Mesothelial cell of epicardium (in vitro differentiated cells): Measurements from ENCODE around the gene NTM. TPM values are rescaled to one million over a fixed set of nuclear protein-coding genes. Genes with fewer than 3 reads are reported as not detected.
A peak's percentile ranks its signal among the peaks of the same experiment; 100 is the strongest.

Experiments used
- DNase-seq, 2 experiments: peaks; one replicate each; pipeline ENCODE4 v3.0.0; 2021; ENCODE audit warnings: low spot score in 2 of 2; ENCODE audit not compliant: unreplicated experiment in 2 of 2
- H3K27ac Mint-ChIP-seq: 2 replicates; pipeline ENCODE4 v1.8.0; 2021; ENCODE audit warnings: mixed read lengths
- H3K27me3 Mint-ChIP-seq: 2 replicates; pipeline ENCODE4 v1.8.0; 2021; ENCODE audit warnings: low read depth, mixed read lengths
- H3K36me3 Mint-ChIP-seq: 2 replicates; pipeline ENCODE4 v1.8.0; 2021; ENCODE audit warnings: mixed read lengths
- H3K4me1 Mint-ChIP-seq: 2 replicates; pipeline ENCODE4 v1.8.0; 2021; ENCODE audit warnings: mixed read lengths
- H3K4me3 Mint-ChIP-seq: 2 replicates; pipeline ENCODE4 v1.8.0; 2021; ENCODE audit warnings: mild to moderate bottlenecking, moderate library complexity, mixed read lengths
- H3K9me3 Mint-ChIP-seq: 2 replicates; pipeline ENCODE4 v1.8.0; 2021; ENCODE audit warnings: mixed read lengths
- CTCF ChIP-seq: fragments of 200-600 bp; sonication (generic); IDR thresholded peaks from one replicate; pipeline ENCODE4 v1.5.0; 2021; ENCODE audit warnings: antibody characterized with exemption; ENCODE audit not compliant: unreplicated experiment
- total RNA-seq: library from RNA; stranded (reverse); gene quantifications from 3 replicates; pipeline ENCODE4 v1.2.1, GENCODE V29; 2021

Gene NTM
- total RNA-seq, 1 donor from 2014 or later: 3.9 TPM

GRCh38 chr11:132123854-132124835 is 753.7 kb downstream of the NTM start:
- H3K27me3 Mint-ChIP-seq: peaks cover 54% of the 10 kb centered on the region
- H3K4me1 Mint-ChIP-seq: no peaks in the 10 kb centered on the region
- H3K4me3 Mint-ChIP-seq: no peak overlapping the region
- no peak for TF ChIP-seq CTCF
- H3K27ac Mint-ChIP-seq: no peak overlapping the region
- no peaks in the 10 kb centered on the region for H3K9me3 Mint-ChIP-seq
- DNase-seq: no peak
- no peaks in the 10 kb centered on the region for H3K36me3 Mint-ChIP-seq

GRCh38 chr11:132125988-132126871 is 755.8 kb downstream of the NTM start:
- Mint-ChIP-seq H3K9me3 (no peaks in the 10 kb centered on the region), H3K27me3 (peaks cover 56% of the 10 kb centered on the region), H3K4me3 (no peak overlapping the region), H3K27ac (no peak overlapping the region), H3K36me3 (no peaks in the 10 kb centered on the region), H3K4me1 (no peaks in the 10 kb centered on the region)
- no peak for DNase-seq
- no peak for TF ChIP-seq CTCF

- H3K4me1 Mint-ChIP-seq: no peaks in the 10 kb centered on the region
- peak; percentile 26 for TF ChIP-seq CTCF
- DNase-seq: no peak
- no peak overlapping the region for H3K27ac Mint-ChIP-seq
- peaks cover 56% of the 10 kb centered on the region for H3K27me3 Mint-ChIP-seq
- H3K9me3 Mint-ChIP-seq: no peaks in the 10 kb centered on the region
- no peak overlapping the region for H3K4me3 Mint-ChIP-seq
- H3K36me3 Mint-ChIP-seq: no peaks in the 10 kb centered on the region
Measured at GRCh38 chr11:132126973-132127899, 756.8 kb downstream of the NTM start.

GRCh38 chr11:132127900-132128288 is 757.5 kb downstream of the NTM start:
- no peaks in the 10 kb centered on the region for H3K4me1 Mint-ChIP-seq
- no peaks in the 10 kb centered on the region for H3K9me3 Mint-ChIP-seq
- H3K4me3 Mint-ChIP-seq: no peak overlapping the region
- no peak overlapping the region for H3K27ac Mint-ChIP-seq
- H3K27me3 Mint-ChIP-seq: peaks cover 55% of the 10 kb centered on the region
- no peaks in the 10 kb centered on the region for H3K36me3 Mint-ChIP-seq
- DNase-seq: no peak
- TF ChIP-seq CTCF: no peak

GRCh38 chr11:132131047-132131446 is 760.6 kb downstream of the NTM start:
- Mint-ChIP-seq H3K36me3 (no peaks in the 10 kb centered on the region), H3K27ac (no peak overlapping the region), H3K27me3 (peaks cover 55% of the 10 kb centered on the region), H3K4me3 (no peak overlapping the region), H3K4me1 (no peaks in the 10 kb centered on the region), H3K9me3 (no peaks in the 10 kb centered on the region)
- DNase-seq: no peak
- no peak for TF ChIP-seq CTCF
